HepG2 (cell line): ENCODE data around the gene HNRNPUL2. TPM values are rescaled to one million over a fixed set of nuclear protein-coding genes. Genes with fewer than 3 reads are reported as not detected.

ENCODE experiments used
- ATF7-NPFF ChIP-seq: sonication (generic); formaldehyde crosslinking; IDR thresholded peaks from 2 replicates; pipeline ENCODE4 v1.8.1; 2023; ENCODE audit warnings: mild to moderate bottlenecking, low read depth, missing genetic modification reagents, moderate library complexity
- CENPX ChIP-seq: sonication (generic); formaldehyde crosslinking; IDR thresholded peaks from 2 replicates; pipeline ENCODE4 v1.9.0; 2021; ENCODE audit warnings: mild to moderate bottlenecking, missing genetic modification reagents, moderate library complexity
- GZF1 ChIP-seq: sonication (generic); formaldehyde crosslinking; IDR thresholded peaks from 2 replicates; pipeline ENCODE4 v1.5.1; 2020; ENCODE audit warnings: mild to moderate bottlenecking, missing genetic modification reagents
- MEIS2 ChIP-seq: sonication (generic); formaldehyde crosslinking; IDR thresholded peaks from 2 replicates; pipeline ENCODE4 v1.9.0; 2021; ENCODE audit warnings: mild to moderate bottlenecking, missing genetic modification reagents
- NFYC ChIP-seq: IDR thresholded peaks from 2 replicates; pipeline ENCODE4 v1.6.1; 2016; ENCODE audit warnings: missing genetic modification reagents, missing compliant biosample characterization
- RFX5 ChIP-seq: IDR thresholded peaks from 2 replicates; pipeline ENCODE4 v1.6.1; 2011; ENCODE audit warnings: low read depth, low read length, improper control_type of control experiment
- SP140L ChIP-seq: sonication (generic); formaldehyde crosslinking; IDR thresholded peaks from 2 replicates; pipeline ENCODE4 v1.4.0; 2020; ENCODE audit warnings: missing genetic modification reagents, borderline replicate concordance
- YEATS2 ChIP-seq: sonication (generic); formaldehyde crosslinking; IDR thresholded peaks from 2 replicates; pipeline ENCODE4 v1.4.0; 2020; ENCODE audit warnings: missing genetic modification reagents, borderline replicate concordance
- ZBTB37 ChIP-seq: sonication (generic); formaldehyde crosslinking; IDR thresholded peaks from 2 replicates; pipeline ENCODE4 v1.4.0; 2020; ENCODE audit warnings: mild to moderate bottlenecking, missing genetic modification reagents
- ZHX2 ChIP-seq, 2 experiments: sonication (generic) in 1 of 2; formaldehyde crosslinking in 1 of 2; IDR thresholded peaks; 2 replicates each; pipeline versions ENCODE4 v1.6.1 to v1.9.0; 2014 to 2022; ENCODE audit warnings: antibody characterized with exemption in 1 of 2, borderline replicate concordance in 1 of 2, inconsistent platforms in 1 of 2, low read depth in 1 of 2, missing genetic modification reagents in 1 of 2
- ZNF12 ChIP-seq: sonication (generic); formaldehyde crosslinking; IDR thresholded peaks from 2 replicates; pipeline ENCODE4 v1.5.0; 2020; ENCODE audit warnings: missing genetic modification reagents
- ZNF230 ChIP-seq: sonication (generic); formaldehyde crosslinking; IDR thresholded peaks from 2 replicates; pipeline ENCODE4 v1.4.0; 2020; ENCODE audit warnings: mild to moderate bottlenecking, missing genetic modification reagents
- ZNF280D ChIP-seq: sonication (generic); formaldehyde crosslinking; IDR thresholded peaks from 2 replicates; pipeline ENCODE4 v1.5.1; 2020; ENCODE audit warnings: mild to moderate bottlenecking, missing genetic modification reagents
- ZNF446 ChIP-seq: sonication (generic); formaldehyde crosslinking; IDR thresholded peaks from 2 replicates; pipeline ENCODE4 v1.5.0; 2020; ENCODE audit warnings: mild to moderate bottlenecking, missing genetic modification reagents
- ZNF597 ChIP-seq: sonication (generic); formaldehyde crosslinking; IDR thresholded peaks from 2 replicates; pipeline ENCODE4 v1.5.0; 2020; ENCODE audit warnings: missing genetic modification reagents
- ZNF703 ChIP-seq: sonication (generic); formaldehyde crosslinking; IDR thresholded peaks from 2 replicates; pipeline ENCODE4 v1.5.1; 2020; ENCODE audit warnings: missing genetic modification reagents, mild to moderate bottlenecking, moderate library complexity, borderline replicate concordance
- ZNF713 ChIP-seq: sonication (generic); formaldehyde crosslinking; IDR thresholded peaks from 2 replicates; pipeline ENCODE4 v1.4.0; 2020; ENCODE audit warnings: mild to moderate bottlenecking, missing genetic modification reagents
- ZSCAN21 ChIP-seq: sonication (generic); formaldehyde crosslinking; IDR thresholded peaks from 2 replicates; pipeline ENCODE4 v1.8.0; 2022; ENCODE audit warnings: mild to moderate bottlenecking, missing genetic modification reagents, moderate library complexity, borderline replicate concordance
- polyA plus RNA-seq, 8 experiments: library from polyadenylated mRNA; depleted of rRNA in 3 of 8; stranded (reverse) in 7 of 8; unstranded in 1 of 8; fragments of >200 nt; fragmentation: Illumina TruSeq in 4 of 8; extraction: Trizol in 4 of 8; gene quantifications; 2 replicates each; pipeline versions ENCODE4 v1.2.1 to v1.2.3, GENCODE V29; 2011 to 2016; ENCODE audit warnings: low read depth in 4 of 8, missing spikeins in 1 of 8, mixed read lengths in 1 of 8; ENCODE audit not compliant: insufficient read depth in 1 of 8
- total RNA-seq, 5 experiments: library from RNA; depleted of rRNA; stranded (reverse); fragments of >200 nt; fragmentation: Illumina TruSeq; extraction: Trizol; gene quantifications; 2 replicates each; pipeline ENCODE4 v1.2.3, GENCODE V29; 2016; ENCODE audit warnings: low read depth in 1 of 5

HNRNPUL2 gene
- total and polyA plus RNA-seq, 2 of the 13 experiments (the other 11 are each of a cell fraction or from before 2014, with no cell fraction given), result 8.4 to 9.6 TPM

- peak; percentile 33; the same call in 1 of the 2 replicates for TF ChIP-seq ZNF280D (CRISPR knock-in tag)
- TF ChIP-seq MEIS2 (CRISPR knock-in tag), result peak; percentile 15; the same call in 1 of the 2 replicates
- 0 out of 2 replicates have a peak, but pooled peaks have one; percentile 18 for TF ChIP-seq ZNF12 (CRISPR knock-in tag)
- TF ChIP-seq SP140L, result no peak
- 0 out of 2 replicates have a peak, but pooled peaks have one; percentile 46 for TF ChIP-seq ZNF230 (CRISPR knock-in tag)
- 0 out of 2 replicates have a peak, but pooled peaks have one; percentile 19 for TF ChIP-seq GZF1 (CRISPR knock-in tag)
- TF ChIP-seq ZNF703 (CRISPR knock-in tag), result 0 out of 2 replicates have a peak, but pooled peaks have one; percentile 17
- no peak for TF ChIP-seq ZNF597
- TF ChIP-seq RFX5, result 0 out of 2 replicates have a peak, but pooled peaks have one; percentile 9
- TF ChIP-seq ZNF713 (CRISPR knock-in tag), result no peak
- peak; percentile 54; the same call in 1 of the 2 replicates for TF ChIP-seq ZHX2 (IDR thresholded peaks at IDR 0.05; ENCODE audit: low read depth)
- no peak for TF ChIP-seq ZHX2 (CRISPR knock-in tag; IDR thresholded peaks at IDR 0.05; ENCODE audit: borderline replicate concordance)
- no peak for TF ChIP-seq CENPX (CRISPR knock-in tag)
- peak; percentile 65; the same call in 1 of the 2 replicates for TF ChIP-seq ATF7-NPFF (CRISPR knock-in tag)
- TF ChIP-seq NFYC (CRISPR knock-in tag), result no peak
- peak; percentile 6; the same call in 1 of the 2 replicates for TF ChIP-seq ZNF446 (CRISPR knock-in tag)
- peak; percentile 26; the same call in 1 of the 2 replicates for TF ChIP-seq ZSCAN21 (CRISPR knock-in tag)
- no peak for TF ChIP-seq YEATS2 (CRISPR knock-in tag)
- 0 out of 2 replicates have a peak, but pooled peaks have one; percentile 17 for TF ChIP-seq ZBTB37 (CRISPR knock-in tag)
Observed at GRCh38 chr11:62671236-62671607, 56.0 kb downstream of the HNRNPUL2 start (continued).
